Jurkat, Clone E6-1 (cell line): ENCODE data around the gene GOPC.

ENCODE experiments used
- DNase-seq: peaks from one replicate; pipeline ENCODE4 v3.0.0-alpha.2; 2011; ENCODE audit warnings: low read depth, low spot score
- H3K4me3 ChIP-seq: 2 replicates; pipeline ENCODE4 v1.5.1; 2011; ENCODE audit warnings: mild to moderate bottlenecking, low read length, control low read depth, moderate library complexity

Gene GOPC

GRCh38 chr6:117553142-117553541 lies 49.2 kb downstream of the GOPC start:
- no peak for DNase-seq
- H3K4me3 ChIP-seq = no peak overlapping the region

- no peak for DNase-seq
- no peak overlapping the region for H3K4me3 ChIP-seq
Measured at GRCh38 chr6:117552618-117553017, 49.7 kb downstream of the GOPC start.

DNA sequence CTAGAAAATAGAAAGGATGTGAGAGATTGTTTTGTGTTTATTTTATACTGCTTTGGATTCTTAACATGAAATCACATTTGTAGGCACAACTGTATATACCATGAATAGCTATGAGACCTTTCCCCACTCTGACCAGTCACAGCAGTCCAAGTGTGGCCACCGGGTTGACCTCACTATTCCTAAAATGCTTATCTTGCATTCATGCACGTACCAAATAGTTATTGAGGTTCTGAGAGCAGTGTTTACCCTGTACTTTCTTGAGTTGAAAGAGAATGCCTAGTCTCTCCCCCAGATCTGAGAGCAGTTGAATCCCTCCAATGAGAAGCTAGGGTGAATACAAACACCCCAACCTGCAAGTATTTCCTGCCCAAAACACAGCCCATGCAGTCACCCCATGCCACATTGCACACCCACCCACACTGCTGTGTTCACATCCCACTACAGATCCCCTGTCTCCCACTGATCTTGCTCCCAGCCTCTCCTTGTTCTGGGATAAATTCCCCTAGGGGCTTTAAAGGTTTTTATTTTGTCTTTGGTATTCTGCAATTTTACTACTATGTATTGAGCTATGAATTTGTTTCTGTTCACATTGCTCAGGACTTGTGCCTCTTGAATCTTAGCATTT lies 51.6 kb downstream of the GOPC start:
- DNase-seq = no peak
- no peak overlapping the region for H3K4me3 ChIP-seq

GRCh38 chr6:117550078-117550600 lies 52.2 kb downstream of the GOPC start:
- no peak overlapping the region for H3K4me3 ChIP-seq
- DNase-seq = no peak

DNA sequence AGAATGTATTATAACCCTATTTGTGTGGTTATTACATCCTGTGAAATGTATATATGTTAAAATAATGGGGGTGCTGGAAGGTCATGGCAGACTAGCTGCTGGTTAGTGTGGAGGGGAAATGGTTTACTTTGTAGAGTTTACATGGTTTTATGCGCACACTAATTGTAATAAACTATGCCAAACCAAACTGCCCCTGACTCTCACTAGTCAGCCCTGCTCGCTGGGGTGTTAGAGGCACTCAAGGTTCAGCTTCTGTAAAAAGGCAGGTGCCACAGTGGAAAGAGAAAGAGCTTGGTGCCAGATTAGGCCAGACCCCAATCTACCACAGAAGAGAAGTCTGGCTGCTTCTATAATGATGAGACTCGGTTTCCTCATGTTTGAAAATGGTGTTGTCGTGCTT lies 52.7 kb downstream of the GOPC start:
- peak; percentile 54 for DNase-seq
- H3K4me3 ChIP-seq = no peak overlapping the region

- peak overlapping the region; percentile 17; the same call in 1 of the 2 replicates for H3K4me3 ChIP-seq
- peak; percentile 51 for DNase-seq
Measured at GRCh38 chr6:117548797-117549301, 53.5 kb downstream of the GOPC start.

- peak overlapping the region; percentile 28 for H3K4me3 ChIP-seq
- peak; percentile 73 for DNase-seq
Measured at GRCh38 chr6:117547688-117548621, 54.4 kb downstream of the GOPC start.

GRCh38 chr6:117546674-117547073 lies 55.6 kb downstream of the GOPC start:
- no peak overlapping the region for H3K4me3 ChIP-seq
- no peak for DNase-seq

GRCh38 chr6:117545161-117545595 lies 57.1 kb downstream of the GOPC start:
- no peak for DNase-seq
- no peak overlapping the region for H3K4me3 ChIP-seq

DNA sequence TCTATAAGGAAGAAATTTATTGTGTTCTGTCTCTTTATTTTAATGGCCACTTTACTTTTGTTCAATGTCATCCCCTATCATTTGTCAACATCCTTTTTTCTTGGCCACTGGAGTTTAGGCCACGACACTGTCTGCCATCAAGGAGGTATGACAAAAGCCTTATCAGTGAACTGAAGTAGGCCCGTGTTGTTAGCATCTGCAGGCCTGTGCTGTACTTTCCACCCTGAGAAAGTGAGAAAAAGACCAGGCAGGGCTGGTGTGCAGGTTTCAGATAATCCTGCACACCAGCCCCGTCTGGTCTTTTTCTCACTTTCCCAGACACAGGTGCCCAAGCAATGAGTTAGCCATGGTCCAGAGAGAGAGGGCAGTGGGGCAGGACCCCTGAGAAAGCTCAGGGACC lies 57.6 kb downstream of the GOPC start:
- no peak for DNase-seq
- no peak overlapping the region for H3K4me3 ChIP-seq

GRCh38 chr6:117542493-117542892 lies 59.8 kb downstream of the GOPC start:
- DNase-seq = no peak
- H3K4me3 ChIP-seq = no peak overlapping the region

DNA sequence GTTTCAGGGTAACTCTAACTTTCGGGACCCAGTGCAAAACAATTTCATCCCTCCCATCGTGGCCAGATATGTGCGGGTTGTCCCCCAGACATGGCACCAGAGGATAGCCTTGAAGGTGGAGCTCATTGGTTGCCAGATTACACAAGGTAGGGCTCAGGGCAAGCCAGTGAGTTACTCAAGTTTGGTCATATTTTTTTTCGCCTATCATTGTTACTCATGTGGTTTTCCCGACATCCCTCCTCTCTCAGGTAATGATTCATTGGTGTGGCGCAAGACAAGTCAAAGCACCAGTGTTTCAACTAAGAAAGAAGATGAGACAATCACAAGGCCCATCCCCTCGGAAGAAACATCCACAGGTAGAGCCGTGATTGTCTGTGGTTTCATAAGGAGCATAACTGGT lies 61.6 kb downstream of the GOPC start:
- DNase-seq = no peak
- no peak overlapping the region for H3K4me3 ChIP-seq

- DNase-seq = no peak
Measured at GRCh38 chr6:117538615-117539014, 63.7 kb downstream of the GOPC start.

GRCh38 chr6:117536317-117536716 lies 66.0 kb downstream of the GOPC start:
- DNase-seq = no peak
- no peak overlapping the region for H3K4me3 ChIP-seq

More at GRCh38 chr6:117538615-117539014, 63.7 kb downstream of the GOPC start:
- no peak overlapping the region for H3K4me3 ChIP-seq

- no peak for DNase-seq
- H3K4me3 ChIP-seq = no peak overlapping the region
Measured at GRCh38 chr6:117534974-117535373, 67.3 kb downstream of the GOPC start.

DNA sequence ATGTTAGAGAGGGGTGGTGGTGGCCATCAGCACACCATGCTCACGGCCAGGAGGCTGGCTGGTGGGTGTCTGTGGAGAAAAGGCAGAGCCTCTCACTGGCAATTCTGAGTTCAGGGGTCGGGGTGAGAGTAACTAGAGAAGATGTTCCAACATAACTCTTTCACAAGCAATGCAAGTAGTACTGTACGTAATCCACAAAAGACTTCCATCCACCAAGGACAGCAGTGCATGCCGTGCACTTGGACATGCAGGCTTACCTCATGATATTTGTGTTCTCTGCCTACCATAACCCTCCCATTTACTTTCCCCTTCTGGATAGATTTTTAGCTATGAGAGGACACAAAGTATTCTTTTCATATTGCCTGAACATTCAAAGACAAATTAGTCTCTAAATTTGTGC lies 68.5 kb downstream of the GOPC start:
- DNase-seq = no peak
- H3K4me3 ChIP-seq = no peak overlapping the region

DNA sequence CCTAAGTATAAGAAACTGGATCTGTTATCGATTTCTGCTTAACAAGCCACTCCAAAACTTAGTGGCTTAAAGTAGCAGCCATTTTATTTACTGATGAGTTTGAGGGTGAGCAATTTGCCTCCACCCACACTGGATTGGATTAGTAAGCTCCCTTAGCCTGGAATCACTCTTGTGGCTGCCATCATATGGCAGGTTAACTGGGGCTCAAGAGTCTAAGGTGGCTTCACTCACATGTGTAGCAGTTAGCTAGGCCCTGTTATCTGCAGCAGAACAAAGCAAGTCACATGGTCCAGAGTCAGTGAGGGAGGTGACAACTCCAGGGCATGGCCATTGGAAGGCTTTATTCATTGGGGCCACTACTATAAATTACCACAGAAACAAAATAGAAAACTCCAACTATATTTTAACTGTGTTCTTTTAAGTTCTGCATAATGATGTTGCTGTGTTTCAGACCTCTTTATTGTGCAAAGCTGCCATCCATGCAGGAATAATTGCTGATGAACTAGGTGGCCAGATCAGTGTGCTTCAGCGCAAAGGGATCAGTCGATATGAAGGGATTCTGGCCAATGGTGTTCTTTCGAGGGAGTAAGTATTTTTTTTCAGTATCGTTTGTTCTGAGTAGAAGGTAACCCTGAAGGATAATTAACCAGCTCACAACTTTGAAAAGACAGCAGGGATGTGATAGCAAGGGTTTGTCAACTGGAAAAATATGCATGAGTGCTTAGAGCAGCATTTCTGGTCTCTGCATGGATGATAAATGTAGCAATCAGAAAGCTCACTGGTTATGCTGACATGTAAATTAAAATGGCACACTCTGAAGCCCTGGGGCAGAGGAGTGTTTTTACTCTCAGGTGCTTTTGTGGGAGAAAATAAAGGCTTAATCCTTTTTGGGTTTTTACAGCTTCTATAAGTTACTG lies 70.2 kb downstream of the GOPC start:
- H3K4me3 ChIP-seq = no peak overlapping the region
- no peak for DNase-seq

DNA sequence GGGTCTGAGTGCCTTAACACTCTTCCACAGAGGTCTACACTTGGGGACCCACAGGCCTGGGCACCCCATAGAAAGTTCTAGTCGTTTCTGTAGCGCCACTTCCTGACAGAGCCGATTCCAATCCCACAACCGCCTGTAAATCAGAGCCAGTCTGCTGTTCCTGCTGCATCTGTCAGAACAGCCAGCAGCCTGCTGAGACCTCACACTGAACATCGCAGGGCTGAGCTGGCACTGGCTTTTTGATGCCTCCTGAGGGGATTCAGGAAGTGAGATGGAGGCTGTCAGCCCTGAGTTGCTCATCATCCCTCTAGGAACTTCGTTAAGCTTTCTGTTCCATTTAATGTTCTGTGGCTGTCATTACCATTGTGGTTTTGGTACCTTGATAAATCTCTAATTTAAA lies 71.0 kb downstream of the GOPC start:
- H3K4me3 ChIP-seq = no peak overlapping the region
- DNase-seq = no peak
